Epithelial cell of proximal tubule (primary cell): ENCODE measurements around the gene LIME1. TPM values are rescaled to one million over a fixed set of nuclear protein-coding genes. Genes with fewer than 3 reads are reported as not detected.

Source experiments
- DNase-seq: peaks from one replicate; pipeline ENCODE4 v3.0.0-alpha.2; 2011; ENCODE audit warnings: low read depth
- H3K4me3 ChIP-seq: 2 replicates; pipeline ENCODE4 v1.5.1; 2011; ENCODE audit warnings: low read depth, mild to moderate bottlenecking, low read length
- total RNA-seq: library from RNA; depleted of rRNA; stranded (reverse); fragments of >200 nt; gene quantifications from 2 replicates; pipeline ENCODE4 v1.2.3, GENCODE V29; 2015
- TF ChIP-seq, protein P1 (sequence below): conservative IDR thresholded peaks from 2 replicates; pipeline ENCODE4 v1.5.1; 2012; ENCODE audit warnings: low read depth, mild to moderate bottlenecking, low read length

LIME1 gene
- total RNA-seq, 1 donor from 2014 or later = 19.1 TPM

DNA sequence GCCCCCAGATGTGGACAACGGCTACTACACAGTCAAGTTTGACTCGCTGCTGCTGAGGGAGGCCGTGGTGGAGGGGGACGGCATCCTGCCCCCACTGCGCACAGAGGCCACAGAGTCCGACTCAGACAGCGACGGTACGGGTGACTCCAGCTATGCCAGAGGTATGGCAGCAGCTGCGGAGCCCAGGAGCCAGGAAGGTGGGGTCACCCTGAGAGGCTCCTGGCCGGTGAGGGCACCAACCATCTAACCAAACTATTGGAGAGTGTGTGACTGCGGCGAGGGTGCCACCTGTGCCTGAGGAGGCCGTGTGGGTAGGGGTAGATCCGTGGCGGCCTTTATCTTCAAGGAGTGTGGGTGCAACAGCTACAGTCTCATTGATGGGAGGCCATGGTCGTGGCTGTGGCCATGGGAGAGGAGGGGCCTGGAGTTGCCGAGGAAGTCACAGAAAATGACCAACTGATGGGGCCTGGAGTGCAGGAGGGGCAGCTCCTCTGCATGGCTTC lies 2.8 kb upstream of the LIME1 start:
- TF ChIP-seq, protein P1, sequence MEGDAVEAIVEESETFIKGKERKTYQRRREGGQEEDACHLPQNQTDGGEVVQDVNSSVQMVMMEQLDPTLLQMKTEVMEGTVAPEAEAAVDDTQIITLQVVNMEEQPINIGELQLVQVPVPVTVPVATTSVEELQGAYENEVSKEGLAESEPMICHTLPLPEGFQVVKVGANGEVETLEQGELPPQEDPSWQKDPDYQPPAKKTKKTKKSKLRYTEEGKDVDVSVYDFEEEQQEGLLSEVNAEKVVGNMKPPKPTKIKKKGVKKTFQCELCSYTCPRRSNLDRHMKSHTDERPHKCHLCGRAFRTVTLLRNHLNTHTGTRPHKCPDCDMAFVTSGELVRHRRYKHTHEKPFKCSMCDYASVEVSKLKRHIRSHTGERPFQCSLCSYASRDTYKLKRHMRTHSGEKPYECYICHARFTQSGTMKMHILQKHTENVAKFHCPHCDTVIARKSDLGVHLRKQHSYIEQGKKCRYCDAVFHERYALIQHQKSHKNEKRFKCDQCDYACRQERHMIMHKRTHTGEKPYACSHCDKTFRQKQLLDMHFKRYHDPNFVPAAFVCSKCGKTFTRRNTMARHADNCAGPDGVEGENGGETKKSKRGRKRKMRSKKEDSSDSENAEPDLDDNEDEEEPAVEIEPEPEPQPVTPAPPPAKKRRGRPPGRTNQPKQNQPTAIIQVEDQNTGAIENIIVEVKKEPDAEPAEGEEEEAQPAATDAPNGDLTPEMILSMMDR = no peak
- DNase-seq = no peak
- H3K4me3 ChIP-seq = no peak overlapping the region

DNA sequence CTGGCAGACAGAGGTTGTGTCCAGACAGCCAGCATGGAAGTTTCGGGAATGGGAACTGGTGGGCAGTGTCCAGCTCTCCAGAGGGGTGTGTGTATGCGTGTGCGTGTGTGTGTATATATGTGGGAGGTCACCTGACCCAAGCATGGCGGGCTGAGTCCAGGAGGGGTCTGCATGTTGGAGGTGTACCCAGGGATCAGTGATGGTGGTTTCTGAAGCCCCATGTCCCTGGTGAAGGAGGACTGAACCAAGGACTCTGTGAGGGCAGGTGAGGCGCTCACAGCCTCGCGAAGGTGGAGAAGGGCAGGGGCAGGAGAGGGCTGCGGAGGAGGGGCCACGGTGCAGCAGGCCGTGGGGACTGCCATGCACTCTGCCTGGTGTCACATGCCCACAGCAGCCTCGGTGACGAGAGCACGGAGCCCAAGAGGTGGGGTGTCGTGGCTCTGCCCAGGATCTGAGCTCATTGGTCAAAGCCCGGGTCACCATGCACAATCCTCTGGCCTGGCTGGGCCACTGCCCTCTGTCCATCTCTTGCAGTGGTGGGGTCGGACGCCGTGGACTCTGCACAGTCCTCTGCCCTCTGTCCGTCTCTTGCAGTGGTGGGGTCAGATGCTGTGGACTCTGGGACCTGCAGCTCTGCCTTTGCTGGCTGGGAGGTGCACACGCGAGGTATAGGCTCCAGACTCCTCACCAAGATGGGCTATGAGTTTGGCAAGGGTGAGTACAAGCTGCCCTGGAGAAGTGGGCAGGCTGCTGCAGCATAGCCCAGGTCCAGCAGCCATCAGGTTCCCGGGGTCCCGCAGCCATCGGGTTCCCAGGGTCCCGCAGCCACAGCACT lies 2.1 kb upstream of the LIME1 start:
- TF ChIP-seq, protein P1 = no peak
- no peak overlapping the region for H3K4me3 ChIP-seq
- no peak for DNase-seq

DNA sequence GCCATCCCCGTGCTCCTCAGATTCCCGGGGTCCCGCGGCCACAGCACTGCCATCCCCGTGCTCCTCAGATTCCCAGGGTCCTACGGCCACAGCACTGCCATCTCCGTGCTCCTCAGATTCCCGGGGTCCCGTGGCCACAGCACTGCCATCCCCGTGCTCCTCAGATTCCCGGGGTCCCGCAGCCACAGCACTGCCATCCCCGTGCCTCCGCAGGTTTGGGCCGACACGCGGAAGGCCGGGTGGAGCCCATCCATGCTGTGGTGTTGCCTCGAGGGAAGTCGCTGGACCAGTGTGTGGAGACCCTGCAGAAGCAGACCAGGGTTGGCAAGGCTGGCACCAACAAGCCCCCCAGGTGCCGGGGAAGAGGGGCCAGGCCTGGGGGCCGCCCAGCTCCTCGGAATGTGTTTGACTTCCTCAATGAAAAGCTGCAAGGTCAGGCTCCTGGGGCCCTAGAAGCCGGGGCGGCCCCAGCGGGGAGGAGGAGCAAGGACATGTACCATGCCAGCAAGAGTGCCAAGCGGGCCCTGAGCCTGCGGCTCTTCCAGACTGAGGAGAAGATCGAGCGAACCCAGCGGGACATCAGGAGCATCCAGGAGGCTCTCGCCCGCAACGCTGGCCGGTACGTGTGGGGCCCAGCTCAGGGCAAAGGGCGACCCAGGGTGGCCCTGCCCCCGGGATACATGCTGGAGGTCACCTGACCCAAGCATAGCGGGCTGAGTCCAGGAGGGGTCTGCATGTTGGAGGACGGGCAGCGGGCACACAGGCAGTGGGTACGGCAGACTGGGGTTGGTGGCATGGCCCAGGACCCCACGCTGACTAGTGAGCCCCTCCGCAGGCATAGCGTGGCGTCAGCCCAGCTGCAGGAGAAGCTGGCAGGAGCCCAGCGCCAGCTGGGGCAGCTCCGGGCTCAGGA lies 1.3 kb upstream of the LIME1 start:
- no peak for DNase-seq
- TF ChIP-seq, protein P1 = no peak
- no peak overlapping the region for H3K4me3 ChIP-seq

DNA sequence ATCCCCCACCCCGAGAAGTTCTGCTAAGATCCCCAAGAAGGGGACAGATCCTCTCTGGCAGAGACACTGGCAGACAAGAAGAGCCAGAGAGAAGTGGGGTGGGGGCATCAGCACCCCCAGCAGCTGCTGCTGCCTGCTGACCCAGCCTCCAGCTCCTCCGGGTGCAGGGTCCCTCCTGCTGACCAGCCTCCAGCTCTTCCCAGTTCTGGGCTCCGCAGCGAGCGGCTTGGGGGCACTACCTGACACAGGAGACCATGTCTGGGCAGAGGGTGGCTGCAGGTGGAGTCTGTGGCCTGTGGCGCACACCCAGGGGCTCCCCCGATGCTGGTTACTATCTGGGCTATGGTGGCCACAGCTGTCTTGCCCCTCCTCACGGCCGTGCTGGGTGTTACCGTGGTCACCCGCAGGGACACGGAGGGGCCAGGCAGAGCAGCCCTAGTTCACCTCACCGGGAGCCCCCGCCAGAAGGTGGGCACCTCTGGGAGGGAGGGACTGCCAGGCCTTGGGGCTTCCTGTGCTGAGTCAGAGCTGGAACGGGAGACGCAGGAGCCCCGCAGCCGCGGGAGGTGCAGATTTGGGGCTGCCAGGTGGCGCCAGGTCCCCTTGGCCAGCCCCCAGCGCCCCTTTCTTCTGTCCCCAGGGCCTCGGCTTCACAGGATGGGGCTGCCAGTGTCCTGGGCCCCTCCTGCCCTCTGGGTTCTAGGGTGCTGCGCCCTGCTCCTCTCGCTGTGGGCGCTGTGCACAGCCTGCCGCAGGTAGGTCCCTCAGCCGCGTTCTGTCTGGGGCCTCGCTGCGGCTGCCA lies 630 bp downstream of the LIME1 start:
- no peak overlapping the region for H3K4me3 ChIP-seq
- no peak for DNase-seq
- TF ChIP-seq, protein P1 = no peak

DNA sequence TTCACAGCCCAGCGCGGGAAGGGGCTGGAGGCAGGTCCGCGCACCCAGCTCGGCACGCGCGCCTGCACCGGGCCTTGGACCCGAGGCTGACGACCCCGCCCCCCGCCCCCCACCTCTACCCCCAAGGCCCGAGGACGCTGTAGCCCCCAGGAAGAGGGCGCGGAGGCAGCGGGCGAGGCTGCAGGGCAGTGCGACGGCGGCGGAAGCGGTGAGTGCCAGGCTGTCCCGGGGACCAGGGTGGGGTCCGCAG lies 1.2 kb downstream of the LIME1 start:
- TF ChIP-seq, protein P1 = no peak
- H3K4me3 ChIP-seq = no peak overlapping the region
- no peak for DNase-seq

DNA sequence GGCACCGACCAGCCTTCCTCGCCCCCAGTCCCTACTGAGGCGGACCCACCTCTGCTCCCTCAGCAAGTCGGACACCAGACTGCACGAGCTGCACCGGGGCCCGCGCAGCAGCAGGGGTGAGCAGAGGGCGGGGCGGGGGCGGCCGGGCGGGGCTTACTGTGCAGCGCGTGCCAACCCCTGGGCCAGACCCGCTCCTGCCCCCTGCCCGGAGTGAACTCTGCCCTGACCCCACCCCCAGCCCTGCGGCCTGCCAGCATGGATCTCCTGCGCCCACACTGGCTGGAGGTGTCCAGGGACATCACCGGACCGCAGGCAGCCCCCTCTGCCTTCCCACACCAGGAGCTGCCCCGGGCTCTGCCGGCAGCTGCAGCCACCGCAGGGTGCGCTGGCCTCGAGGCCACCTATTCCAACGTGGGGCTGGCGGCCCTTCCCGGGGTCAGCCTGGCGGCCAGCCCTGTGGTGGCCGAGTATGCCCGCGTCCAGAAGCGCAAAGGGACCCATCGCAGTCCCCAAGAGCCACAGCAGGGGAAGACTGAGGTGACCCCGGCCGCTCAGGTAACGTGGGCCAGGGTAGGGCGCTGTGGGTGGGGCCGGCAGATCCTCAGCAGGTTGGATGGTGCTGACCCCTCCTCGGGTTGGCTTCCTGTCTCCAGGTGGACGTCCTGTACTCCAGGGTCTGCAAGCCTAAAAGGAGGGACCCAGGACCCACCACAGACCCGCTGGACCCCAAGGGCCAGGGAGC lies 1.7 kb downstream of the LIME1 start:
- TF ChIP-seq, protein P1 = no peak
- H3K4me3 ChIP-seq = no peak overlapping the region
- DNase-seq = no peak
